Kidney capillary endothelial cell (primary cell): ENCODE results near the gene TFDP1.
A peak's percentile ranks its signal among the peaks of the same experiment; 100 is the strongest.
"Not testable (repeated sequence)": the region's sequence is repeated elsewhere in the genome, so short reads cannot be mapped to it uniquely, and the experiment has no call there.

Source experiments
- DNase-seq: peaks from one replicate; pipeline ENCODE4 v3.0.0-alpha.2; 2018; ENCODE audit warnings: low spot score

Gene TFDP1

DNA sequence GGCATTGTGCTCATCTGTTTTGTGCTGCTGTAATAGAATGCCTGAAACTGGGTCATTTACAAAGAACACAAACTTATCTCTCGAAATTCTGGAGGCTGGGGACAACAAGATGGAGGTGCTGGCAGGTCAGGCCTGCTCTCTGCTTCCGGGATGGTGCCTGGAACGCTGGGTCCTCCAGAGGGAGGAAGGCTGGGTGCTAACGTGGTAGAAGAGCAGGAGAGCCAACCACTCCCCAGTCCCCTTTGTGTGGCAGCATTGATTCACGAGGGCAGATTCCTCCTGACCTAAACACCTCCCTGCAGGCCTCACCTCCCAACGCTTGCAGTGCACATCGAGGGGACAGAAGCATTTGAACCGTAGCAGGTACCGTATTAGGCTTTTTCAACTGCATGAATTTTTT lies 34.1 kb upstream of the TFDP1 start:
- DNase-seq = no peak

DNA sequence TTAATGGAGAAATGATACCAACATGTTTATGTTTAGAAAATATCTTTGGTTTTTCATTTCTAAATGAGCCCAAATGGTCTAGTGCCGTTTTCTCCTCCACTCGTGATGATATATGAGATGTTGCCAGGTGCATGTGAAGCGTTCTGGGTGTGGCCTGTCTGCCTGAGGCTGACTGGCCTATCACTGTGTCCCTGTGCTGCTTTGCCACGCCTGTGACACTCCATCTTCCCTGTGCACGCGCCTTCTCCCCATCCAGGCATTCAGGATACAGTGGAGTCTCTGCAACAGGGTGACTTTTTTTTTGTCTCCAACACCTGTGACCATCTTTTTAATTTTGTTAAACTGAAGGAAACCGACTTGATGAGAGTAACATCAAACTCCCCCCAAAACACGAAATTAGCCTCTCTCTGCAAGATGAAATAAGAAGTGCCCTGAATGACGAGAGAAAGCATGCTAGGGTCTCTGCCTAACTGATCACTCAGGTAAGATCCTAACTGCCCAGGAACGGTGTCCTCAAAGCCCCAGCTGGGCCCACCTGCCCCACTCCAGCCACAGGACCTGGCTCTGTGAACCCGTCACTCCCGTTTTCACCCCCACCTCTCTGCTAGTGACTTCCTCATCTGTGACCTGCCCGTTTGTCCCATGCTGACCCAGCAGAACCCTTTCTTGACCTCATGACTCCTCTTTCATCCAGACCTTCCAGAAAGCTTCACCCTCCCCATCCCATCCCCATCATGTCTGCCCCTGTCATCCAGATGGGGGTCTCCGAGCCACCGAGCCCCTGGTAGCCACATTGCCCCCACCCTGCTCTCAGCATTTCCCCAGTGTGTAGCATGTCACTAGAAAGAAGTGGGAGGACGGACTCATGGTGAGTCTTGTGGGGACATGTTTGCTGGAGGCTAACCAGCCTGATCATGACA lies 33.2 kb upstream of the TFDP1 start:
- DNase-seq = no peak

DNA sequence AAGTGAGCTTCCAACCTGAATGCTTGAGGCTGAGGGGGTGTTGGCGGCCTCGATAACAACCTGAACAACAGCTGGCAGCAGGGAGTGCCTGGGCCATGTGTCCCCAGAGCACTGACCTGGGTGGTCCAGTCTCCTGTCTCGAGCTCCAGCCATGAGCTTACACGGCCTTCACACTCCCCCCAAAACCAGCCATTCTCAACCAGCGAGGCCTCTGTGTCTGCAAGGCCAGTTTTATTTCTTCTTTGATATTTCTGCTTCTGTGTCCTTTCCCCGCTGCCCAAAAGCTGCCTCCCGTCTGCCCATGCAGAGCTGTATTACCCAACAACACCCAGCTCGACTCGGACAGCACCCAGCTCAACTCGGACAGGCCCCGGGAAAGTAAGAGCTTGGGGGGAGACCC lies 32.5 kb upstream of the TFDP1 start:
- no peak for DNase-seq

GRCh38 chr13:113552786-113553434 lies 31.6 kb upstream of the TFDP1 start:
- DNase-seq = peak; percentile 75

DNA sequence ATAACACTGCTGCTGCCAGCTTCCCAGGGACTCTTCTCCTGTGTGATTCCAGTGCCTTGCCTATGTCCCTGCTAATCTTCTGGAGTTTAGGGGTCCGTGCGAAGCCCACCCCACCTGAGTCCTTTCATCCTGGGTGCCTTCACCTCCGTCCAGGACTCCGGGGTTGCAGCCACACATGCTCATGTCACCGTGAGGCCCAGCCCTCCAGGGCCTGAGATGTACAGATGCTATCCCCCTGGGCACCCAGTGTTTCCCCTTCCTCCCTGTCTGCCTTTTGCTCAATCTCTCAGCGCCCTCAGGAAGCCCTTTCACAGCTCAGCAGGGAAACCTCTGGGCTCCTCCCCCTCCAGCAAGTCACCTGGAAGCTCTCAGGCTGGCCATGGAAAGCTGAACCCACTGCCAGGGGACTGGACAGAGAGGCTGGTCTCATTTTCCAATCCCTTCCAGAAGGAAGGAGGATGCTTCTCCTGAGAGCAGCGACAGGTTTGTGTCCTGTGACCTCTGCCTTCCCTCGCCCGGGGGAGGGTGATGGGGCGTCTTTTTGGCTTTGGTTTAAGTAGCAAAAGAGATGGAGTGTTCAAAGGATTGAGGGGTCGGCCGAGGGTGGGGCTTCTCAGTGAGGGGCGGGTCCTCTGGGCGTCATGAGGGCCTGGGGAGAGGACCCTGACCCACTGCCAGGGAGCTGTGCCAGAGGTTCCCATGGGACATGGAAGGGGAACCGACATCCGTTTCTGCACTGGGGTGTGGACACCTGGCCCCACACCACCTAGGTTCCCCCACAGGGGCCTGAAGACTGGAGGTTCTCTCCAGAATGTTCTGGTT lies 30.8 kb upstream of the TFDP1 start:
- no peak for DNase-seq

DNA sequence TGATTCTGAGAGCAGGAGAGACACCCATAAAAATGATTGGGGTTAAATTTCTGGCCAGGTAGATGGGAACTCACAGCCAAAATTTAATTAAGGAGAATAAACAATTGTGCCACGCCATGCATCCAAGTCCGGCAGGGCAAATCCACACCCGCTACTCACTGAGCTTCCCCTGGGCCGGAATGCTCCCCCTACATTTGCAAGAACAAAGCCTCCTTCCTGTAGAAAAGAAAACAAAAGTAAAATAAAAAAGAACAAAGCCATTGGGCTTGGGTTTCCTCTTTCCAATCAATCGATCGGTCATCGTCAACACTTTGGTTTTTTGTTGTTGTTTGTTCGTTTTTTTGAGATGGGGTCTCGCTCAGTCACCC lies 30.2 kb upstream of the TFDP1 start:
- DNase-seq = no peak

GRCh38 chr13:113555141-113555540 lies 29.4 kb upstream of the TFDP1 start:
- no peak for DNase-seq

GRCh38 chr13:113557013-113557412 lies 27.5 kb upstream of the TFDP1 start:
- no peak for DNase-seq

DNA sequence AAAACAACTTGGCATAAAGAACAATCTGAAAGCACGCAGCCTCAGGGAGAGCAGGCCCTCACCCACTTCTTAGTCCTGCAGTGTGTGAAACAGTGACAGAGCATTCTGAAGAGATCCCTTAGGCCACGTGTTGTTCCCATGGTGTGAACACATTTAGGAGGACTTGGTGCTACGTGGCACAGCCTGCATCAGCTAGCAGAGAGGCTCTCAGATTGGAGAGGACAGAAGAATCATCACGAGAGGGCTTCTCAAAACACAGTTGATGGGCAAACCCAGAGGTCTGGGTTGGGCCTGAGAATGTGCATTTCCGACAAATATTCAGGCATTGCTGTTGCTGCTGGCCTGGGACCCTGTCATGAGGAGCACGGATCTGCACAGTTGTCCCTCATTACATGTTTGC lies 26.1 kb upstream of the TFDP1 start:
- no peak for DNase-seq

GRCh38 chr13:113559061-113559460 lies 25.5 kb upstream of the TFDP1 start:
- no peak for DNase-seq

GRCh38 chr13:113559901-113560644 lies 24.5 kb upstream of the TFDP1 start:
- no peak for DNase-seq

- DNase-seq = no peak
Observed at GRCh38 chr13:113560645-113561416, 23.7 kb upstream of the TFDP1 start.

DNA sequence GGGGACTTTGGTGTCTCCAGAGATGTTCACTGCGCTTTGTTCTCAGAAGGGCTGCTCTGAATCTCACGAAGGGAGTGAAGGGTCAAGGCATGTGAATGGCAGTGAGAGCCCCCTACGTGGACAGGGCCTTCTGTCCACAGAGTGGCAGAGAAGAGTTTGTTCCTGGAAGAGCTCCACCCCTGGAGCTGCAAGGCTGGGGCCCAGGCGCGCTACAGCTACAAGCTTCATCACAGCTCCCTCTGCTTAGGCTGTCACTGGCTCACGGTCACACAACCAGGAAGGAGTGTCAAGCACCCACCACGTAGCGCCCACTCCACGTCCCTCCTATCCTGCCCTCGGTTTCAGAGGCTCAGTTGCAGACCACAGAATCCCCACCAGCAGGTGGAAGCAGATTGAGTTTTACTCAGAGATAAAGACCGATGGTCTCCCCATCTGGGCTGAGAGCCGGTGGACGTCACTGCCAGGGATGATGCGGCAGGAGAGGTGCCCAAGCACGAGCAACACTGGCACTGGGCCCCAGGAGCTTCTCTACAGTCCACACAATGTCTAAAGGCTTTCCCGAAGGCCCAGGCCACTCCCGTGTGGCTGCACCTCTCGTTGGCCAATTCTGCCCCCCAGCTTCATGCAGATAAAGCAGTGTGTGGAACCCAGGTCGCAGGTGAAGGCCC lies 23.0 kb upstream of the TFDP1 start:
- no peak for DNase-seq

DNA sequence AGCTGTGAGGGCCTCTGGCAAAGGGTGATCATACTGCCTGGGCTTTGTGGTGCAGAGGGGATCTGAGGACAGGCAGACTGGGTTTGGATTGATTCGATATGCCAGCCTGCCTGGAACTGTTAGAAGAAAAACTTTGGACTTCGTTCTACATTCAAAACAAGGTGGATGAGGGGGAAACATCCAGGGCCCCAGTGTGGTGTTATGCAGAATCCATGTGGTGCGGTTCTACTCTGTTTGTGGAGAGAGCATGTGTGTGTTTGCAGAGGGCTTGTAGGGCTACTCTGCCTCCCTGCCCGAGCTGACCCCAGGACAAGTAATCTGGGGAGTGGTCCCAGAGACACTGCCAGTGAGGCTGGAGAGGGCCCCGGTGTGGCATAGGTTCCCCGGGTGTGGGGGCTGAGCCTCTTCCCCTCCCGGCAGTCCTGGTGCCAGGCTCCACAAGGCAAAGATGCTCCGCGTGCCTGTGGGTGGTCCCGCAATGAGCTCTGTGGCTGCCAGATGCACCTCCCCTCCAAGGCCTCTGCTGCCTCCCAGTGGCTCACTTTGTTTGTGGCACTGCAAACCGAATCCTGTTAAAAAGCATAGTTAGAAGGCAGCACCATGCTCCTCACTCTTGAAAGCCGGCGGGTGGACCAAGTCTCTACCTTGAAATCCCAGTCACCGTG lies 22.3 kb upstream of the TFDP1 start:
- DNase-seq = peak; percentile 40

DNA sequence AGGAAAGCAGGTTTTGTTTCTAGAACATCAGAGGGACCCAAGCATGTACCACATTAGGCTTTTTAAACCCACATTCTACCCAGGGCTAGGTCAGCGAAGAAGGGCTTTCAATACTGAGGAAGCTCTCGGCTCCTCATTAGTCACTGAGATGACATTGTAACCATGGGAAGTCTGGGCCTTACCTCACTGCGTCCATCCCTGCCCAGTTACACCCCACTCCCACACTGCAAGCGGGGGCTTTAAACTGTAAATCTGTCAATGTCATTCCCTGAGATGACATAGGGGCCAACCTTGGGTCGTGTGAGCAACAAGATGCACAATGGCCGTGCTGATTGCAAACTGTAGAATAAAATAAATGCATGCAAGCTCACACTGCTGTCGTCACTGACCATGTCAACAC lies 21.7 kb upstream of the TFDP1 start:
- DNase-seq = no peak

DNA sequence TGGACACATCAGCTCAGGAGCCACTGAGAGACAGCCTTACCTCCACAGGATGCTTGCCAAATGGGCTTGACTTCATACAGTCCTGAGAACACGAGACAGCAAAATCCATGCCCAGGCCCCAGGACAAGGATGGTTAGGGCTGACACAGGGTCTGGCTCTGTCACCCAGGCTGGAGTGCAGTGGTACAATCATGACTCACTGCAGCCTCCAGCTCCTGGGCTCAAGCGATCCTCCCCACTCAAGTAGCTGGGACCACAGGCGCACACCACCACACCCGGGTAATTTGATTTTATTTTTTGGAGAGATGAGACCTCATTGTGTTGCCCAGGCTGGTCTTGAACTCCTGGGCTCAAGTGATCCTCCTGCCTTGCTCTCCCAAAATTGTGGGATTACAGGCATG lies 21.0 kb upstream of the TFDP1 start:
- DNase-seq = not testable (repeated sequence)

DNA sequence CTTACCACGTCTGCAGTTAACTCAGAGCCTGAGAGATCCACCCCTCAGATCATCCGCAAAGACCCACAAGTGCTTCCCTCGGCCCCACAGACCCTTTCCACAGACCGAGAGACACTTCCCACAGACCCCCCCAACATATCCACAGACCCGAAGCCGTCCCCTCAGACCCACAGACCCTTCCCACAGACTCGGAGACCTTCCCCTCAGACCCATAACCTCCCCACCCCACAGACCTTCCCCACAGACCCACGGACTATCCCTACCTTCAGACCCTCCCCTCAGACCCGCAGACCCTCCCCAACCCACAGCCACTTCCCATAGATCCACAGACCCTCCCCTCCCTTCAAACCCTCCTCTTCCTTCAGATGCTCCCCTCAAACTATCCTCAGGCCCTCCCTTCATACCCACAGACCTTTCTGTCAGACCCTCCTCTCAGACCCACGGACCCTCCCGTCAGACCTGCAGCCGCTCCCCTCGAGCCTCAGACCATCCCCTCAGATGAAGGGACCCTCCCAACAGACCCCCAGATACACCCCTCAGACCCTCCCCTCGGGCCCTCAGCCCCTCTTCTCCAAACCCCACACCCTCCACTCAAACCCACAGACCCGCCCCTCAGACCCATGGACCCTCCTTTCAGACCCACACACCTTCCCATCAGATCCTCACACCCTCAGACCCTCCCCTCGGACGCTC lies 20.1 kb upstream of the TFDP1 start:
- DNase-seq = no peak

- DNase-seq = no peak
Observed at GRCh38 chr13:113565526-113566226, 18.9 kb upstream of the TFDP1 start.

DNA sequence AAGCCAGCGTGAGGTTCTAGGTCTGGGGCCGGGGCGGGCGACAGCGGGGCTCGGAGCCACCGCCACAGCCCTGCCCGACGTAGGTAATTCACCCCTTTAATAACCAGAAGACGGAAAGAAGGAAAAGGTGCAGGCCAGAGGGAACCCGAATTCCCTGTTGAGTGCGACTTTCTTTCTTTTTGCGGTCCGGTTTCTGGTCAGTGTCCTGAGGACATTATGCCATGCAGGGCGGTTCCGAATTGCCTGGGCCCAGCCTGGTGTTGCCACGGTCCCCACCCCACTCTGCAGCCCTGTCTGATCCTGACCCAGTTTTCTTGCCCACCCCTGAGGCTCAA lies 18.4 kb upstream of the TFDP1 start:
- no peak for DNase-seq
